Lower lobe of right lung (tissue), 2 donors: Measurements from ENCODE around the gene PCBP3. TPM values are rescaled to one million over a fixed set of nuclear protein-coding genes. Genes with fewer than 3 reads are reported as not detected.

Experiments
- ATAC-seq, 2 donors: fragments of 200-7000 bp; cut with Tn5 transposase; one replicate each; pipeline ENCODE4 v1.9.1; 2020 to 2022; ENCODE audit warnings: mild to moderate bottlenecking in 2 of 2, moderate library complexity in 2 of 2
- DNase-seq: peaks from one replicate; pipeline ENCODE4 v3.0.0-alpha.2; 2020
- H3K27ac ChIP-seq: fragments of 200-600 bp; one replicate; pipeline ENCODE4 v1.8.0; 2022
- H3K27me3 ChIP-seq: fragments of 200-600 bp; one replicate; pipeline ENCODE4 v1.8.0; 2022; ENCODE audit warnings: low read depth
- H3K36me3 ChIP-seq: fragments of 200-600 bp; one replicate; pipeline ENCODE4 v1.8.0; 2022; ENCODE audit warnings: mild to moderate bottlenecking
- H3K4me1 ChIP-seq: fragments of 200-600 bp; one replicate; pipeline ENCODE4 v1.8.0; 2022
- H3K4me3 ChIP-seq: fragments of 200-600 bp; one replicate; pipeline ENCODE4 v1.8.0; 2022; ENCODE audit warnings: mild to moderate bottlenecking
- H3K9me3 ChIP-seq: fragments of 200-600 bp; one replicate; pipeline ENCODE4 v1.8.0; 2022
- CTCF ChIP-seq: fragments of 200-600 bp; IDR thresholded peaks from one replicate; pipeline ENCODE4 v1.8.0; 2022; ENCODE audit warnings: antibody characterized with exemption, mild to moderate bottlenecking
- intact Hi-C: fragments of 100-400 bp; cut with DNase I; formaldehyde crosslinking; loops from one replicate; pipeline ENCODE4 v1.11.0; 2022
- total RNA-seq: library from RNA; stranded (reverse); fragmentation: NEBNext Ultra II Directional; extraction: Animal tissue kit (Norgen Biotek cat#: 25700); gene quantifications from one replicate; pipeline ENCODE4 v1.2.1, GENCODE V29; 2021
- donor health status: DM: no; HTN: yes; CAD: no; lungs with severe emphysema.

PCBP3 gene
- total RNA-seq, 1 donor from 2014 or later: 4.5 TPM

- peak; percentile 31 for DNase-seq
- peaks cover 19% of the 10 kb centered on the region for H3K27me3 ChIP-seq
- H3K27ac ChIP-seq: no peak overlapping the region
- H3K9me3 ChIP-seq: no peaks in the 10 kb centered on the region
- no peak for TF ChIP-seq CTCF
- H3K36me3 ChIP-seq: no peaks in the 10 kb centered on the region
- no peaks in the 10 kb centered on the region for H3K4me1 ChIP-seq
- ATAC-seq: no peak
- intact Hi-C loops: no loop called here
- no peak overlapping the region for H3K4me3 ChIP-seq
These were observed 228.2 kb downstream of the PCBP3 start for GRCh38 chr21:45871616-45872236.

GRCh38 chr21:45872471-45872870 is 228.9 kb downstream of the PCBP3 start:
- TF ChIP-seq CTCF: no peak
- no peak for DNase-seq
- Histone ChIP-seq H3K9me3 (no peaks in the 10 kb centered on the region), H3K36me3 (no peaks in the 10 kb centered on the region), H3K27ac (no peak overlapping the region), H3K27me3 (peaks cover 19% of the 10 kb centered on the region), H3K4me1 (no peaks in the 10 kb centered on the region), H3K4me3 (no peak overlapping the region)
- no peak for ATAC-seq
- intact Hi-C loops: no loop called here

- intact Hi-C loops: no loop called here
- TF ChIP-seq CTCF: no peak
- Histone ChIP-seq H3K27me3 (peaks cover 22% of the 10 kb centered on the region), H3K27ac (no peak overlapping the region), H3K36me3 (no peaks in the 10 kb centered on the region), H3K4me1 (no peaks in the 10 kb centered on the region), H3K9me3 (no peaks in the 10 kb centered on the region), H3K4me3 (no peak overlapping the region)
- ATAC-seq: no peak
- DNase-seq: no peak
These were observed 229.4 kb downstream of the PCBP3 start for GRCh38 chr21:45872902-45873301.

GRCh38 chr21:45873418-45873817 is 229.9 kb downstream of the PCBP3 start:
- no peak overlapping the region for H3K27ac ChIP-seq
- no peak for DNase-seq
- peaks cover 27% of the 10 kb centered on the region for H3K27me3 ChIP-seq
- no peaks in the 10 kb centered on the region for H3K4me1 ChIP-seq
- H3K4me3 ChIP-seq: no peak overlapping the region
- no peaks in the 10 kb centered on the region for H3K36me3 ChIP-seq
- intact Hi-C loops: no loop called here
- H3K9me3 ChIP-seq: no peaks in the 10 kb centered on the region
- TF ChIP-seq CTCF: no peak
- ATAC-seq: no peak

GRCh38 chr21:45873866-45874265 is 230.3 kb downstream of the PCBP3 start:
- H3K36me3 ChIP-seq: no peaks in the 10 kb centered on the region
- no peak for TF ChIP-seq CTCF
- H3K27ac ChIP-seq: no peak overlapping the region
- intact Hi-C loops: no loop called here
- DNase-seq (peak; percentile 26), ATAC-seq (no peak)
- H3K9me3 ChIP-seq: no peaks in the 10 kb centered on the region
- H3K4me3 ChIP-seq: no peak overlapping the region
- peaks cover 27% of the 10 kb centered on the region for H3K27me3 ChIP-seq
- H3K4me1 ChIP-seq: no peaks in the 10 kb centered on the region
